ENCODE measurements around the gene UBE3B.

The UBE3B gene

DNA sequence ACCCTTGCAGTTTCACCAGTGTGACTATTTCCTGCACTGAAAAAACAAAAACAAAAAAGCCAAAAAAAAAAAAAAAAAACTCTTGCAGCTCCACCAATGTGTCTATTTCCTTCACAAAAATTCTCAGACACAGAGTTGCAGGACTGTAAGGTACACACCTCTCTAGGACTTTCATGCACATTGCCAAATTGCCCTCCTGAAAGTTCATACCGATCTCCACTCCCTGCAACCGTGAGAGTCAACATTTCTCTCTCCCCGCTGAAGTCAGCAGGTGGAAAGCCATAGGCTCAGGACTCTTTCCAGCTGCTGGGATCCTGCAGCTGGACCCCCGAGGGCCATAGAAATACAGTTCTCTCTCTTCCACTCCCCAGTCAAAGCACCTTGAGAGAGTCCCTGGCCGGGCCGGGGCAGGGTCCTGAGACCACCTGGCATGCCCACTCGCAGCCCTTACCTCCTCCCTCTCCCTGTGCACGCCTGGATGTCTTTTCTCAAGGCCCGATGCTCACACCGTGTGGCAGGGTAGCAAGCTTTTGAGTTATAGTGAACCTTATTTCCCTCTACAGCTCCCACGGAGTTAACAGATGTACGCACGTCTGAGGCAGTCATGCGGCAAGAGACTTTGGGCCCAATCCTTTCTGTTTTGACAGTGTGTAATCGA, 72.3 kb downstream of the UBE3B start:
- H3K79me2 ChIP-seq (ENCODE audit: control insufficient read depth, insufficient read depth, low read length, poor library complexity), result no peaks in the 10 kb centered on the region
- no peak overlapping the region for H3K23ac ChIP-seq (ENCODE audit: low read length)
- H3K18ac ChIP-seq (ENCODE audit: low read length), result no peak overlapping the region
- H2BK5ac ChIP-seq (ENCODE audit: low read depth, low read length, poor library complexity), result no peak overlapping the region
- no CpG with 5 or more reads among the region's 15 CpGs for WGBS (ENCODE audit: extremely low coverage, insufficient coverage, insufficient read length)
- no peak overlapping the region for H2AK5ac ChIP-seq (ENCODE audit: low read length)
- no peak overlapping the region for H4K91ac ChIP-seq (ENCODE audit: low read depth, low read length)
- H3K4me2 ChIP-seq (ENCODE audit: low read length), result no peak overlapping the region
- no peaks in the 10 kb centered on the region for H3K9me3 ChIP-seq (ENCODE audit: insufficient read depth, low read depth, low read length)
- H3K27ac ChIP-seq (ENCODE audit: low read depth, low read length), result no peak overlapping the region
- DNase-seq, result no peak
- H2BK120ac ChIP-seq (ENCODE audit: insufficient read depth, low read length, poor library complexity), result no peak overlapping the region
- no peak overlapping the region for H3K14ac ChIP-seq (ENCODE audit: low read length)
- H3K4me3 ChIP-seq (ENCODE audit: low read depth, low read length), result no peak overlapping the region
- no peaks in the 10 kb centered on the region for H3K36me3 ChIP-seq (ENCODE audit: control insufficient read depth in 1 of 2, insufficient read depth in 2 of 2, low read length in 2 of 2)
- no peak overlapping the region for H3K4ac ChIP-seq (ENCODE audit: low read depth, low read length)
- no peak overlapping the region for H3K9ac ChIP-seq (ENCODE audit: low read length)
- no peak overlapping the region for H2BK12ac ChIP-seq (ENCODE audit: low read length)
- H4K8ac ChIP-seq (ENCODE audit: low read depth, low read length), result no peak overlapping the region
- no peaks in the 10 kb centered on the region for H3K79me1 ChIP-seq (ENCODE audit: low read length)
- H3K27me3 ChIP-seq (ENCODE audit: insufficient read depth, low read length), result no peaks in the 10 kb centered on the region
- H4K12ac ChIP-seq (ENCODE audit: low read depth, low read length), result no peak overlapping the region
- H2AFZ ChIP-seq (ENCODE audit: insufficient read depth, low read length, poor library complexity), result no peak overlapping the region
- H3K4me1 ChIP-seq (ENCODE audit: control insufficient read depth in 1 of 2, insufficient read depth in 2 of 2, low read length in 2 of 2), result peaks cover 0 to 3% of the 10 kb centered on the region in 2 experiments

DNA sequence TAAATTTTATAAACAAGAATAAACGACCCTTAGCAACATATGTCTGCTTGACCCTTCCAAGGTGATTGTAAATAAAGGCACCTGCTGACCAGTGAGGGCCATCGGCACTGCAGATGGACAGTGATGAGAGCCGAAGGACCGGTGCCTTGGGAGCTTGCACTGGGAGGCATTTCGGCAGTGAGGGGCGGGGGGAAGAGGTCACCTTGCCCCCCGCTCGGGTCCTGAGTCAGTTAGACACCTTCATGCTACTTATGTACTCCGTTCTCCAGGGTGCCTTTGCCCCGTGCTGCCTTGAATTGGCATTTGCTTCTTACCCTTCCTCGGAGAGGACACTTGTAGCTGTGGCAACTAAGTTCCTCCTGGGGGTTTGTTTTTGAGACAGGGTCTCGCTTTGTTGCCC, 72.8 kb downstream of the UBE3B start:
- no peak overlapping the region for H4K91ac ChIP-seq (ENCODE audit: low read depth, low read length)
- no peak overlapping the region for H4K12ac ChIP-seq (ENCODE audit: low read depth, low read length)
- no peak overlapping the region for H3K4me3 ChIP-seq (ENCODE audit: low read depth, low read length)
- no peak overlapping the region for H3K27ac ChIP-seq (ENCODE audit: low read depth, low read length)
- H3K4ac ChIP-seq (ENCODE audit: low read depth, low read length), result no peak overlapping the region
- no peak overlapping the region for H2BK5ac ChIP-seq (ENCODE audit: low read depth, low read length, poor library complexity)
- H3K9ac ChIP-seq (ENCODE audit: low read length), result no peak overlapping the region
- H3K9me3 ChIP-seq (ENCODE audit: insufficient read depth, low read depth, low read length), result no peaks in the 10 kb centered on the region
- no CpG with 5 or more reads among the region's 12 CpGs for WGBS (ENCODE audit: extremely low coverage, insufficient coverage, insufficient read length)
- no peak for DNase-seq
- no peaks in the 10 kb centered on the region for H3K27me3 ChIP-seq (ENCODE audit: insufficient read depth, low read length)
- H3K4me1 ChIP-seq (ENCODE audit: control insufficient read depth in 1 of 2, insufficient read depth in 2 of 2, low read length in 2 of 2), result peaks cover 0 to under 1% of the 10 kb centered on the region in 2 experiments
- H3K36me3 ChIP-seq (ENCODE audit: control insufficient read depth in 1 of 2, insufficient read depth in 2 of 2, low read length in 2 of 2), result no peaks in the 10 kb centered on the region
- no peak overlapping the region for H4K8ac ChIP-seq (ENCODE audit: low read depth, low read length)
- no peak overlapping the region for H2BK120ac ChIP-seq (ENCODE audit: insufficient read depth, low read length, poor library complexity)
- no peaks in the 10 kb centered on the region for H3K79me2 ChIP-seq (ENCODE audit: control insufficient read depth, insufficient read depth, low read length, poor library complexity)
- H2AFZ ChIP-seq (ENCODE audit: insufficient read depth, low read length, poor library complexity), result no peak overlapping the region
- H3K14ac ChIP-seq (ENCODE audit: low read length), result no peak overlapping the region
- no peak overlapping the region for H2BK12ac ChIP-seq (ENCODE audit: low read length)
- H3K4me2 ChIP-seq (ENCODE audit: low read length), result no peak overlapping the region
- no peak overlapping the region for H2AK5ac ChIP-seq (ENCODE audit: low read length)
- no peak overlapping the region for H3K23ac ChIP-seq (ENCODE audit: low read length)
- no peaks in the 10 kb centered on the region for H3K79me1 ChIP-seq (ENCODE audit: low read length)
- no peak overlapping the region for H3K18ac ChIP-seq (ENCODE audit: low read length)

DNA sequence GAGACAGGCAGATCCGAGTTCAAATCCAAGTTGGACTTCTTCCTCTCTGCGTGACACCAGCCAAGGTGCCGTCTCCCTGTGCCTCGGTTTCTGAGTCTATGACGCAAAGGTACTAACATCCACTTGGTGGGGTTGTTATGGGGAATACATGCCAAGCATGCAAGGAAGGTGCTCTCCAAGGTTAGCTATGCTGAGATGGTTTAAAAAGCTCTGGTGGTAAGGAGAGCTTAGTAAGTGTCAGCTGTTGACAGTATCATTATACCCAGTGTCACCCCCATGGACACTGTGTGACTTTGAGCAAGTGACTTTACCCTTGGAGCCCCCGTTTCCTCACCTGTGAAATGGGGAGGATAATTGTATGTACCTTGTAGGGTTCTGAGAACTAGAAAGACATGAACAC, 73.7 kb downstream of the UBE3B start:
- H3K4ac ChIP-seq (ENCODE audit: low read depth, low read length), result no peak overlapping the region
- H3K23ac ChIP-seq (ENCODE audit: low read length), result no peak overlapping the region
- no peaks in the 10 kb centered on the region for H3K9me3 ChIP-seq (ENCODE audit: insufficient read depth, low read depth, low read length)

DNA sequence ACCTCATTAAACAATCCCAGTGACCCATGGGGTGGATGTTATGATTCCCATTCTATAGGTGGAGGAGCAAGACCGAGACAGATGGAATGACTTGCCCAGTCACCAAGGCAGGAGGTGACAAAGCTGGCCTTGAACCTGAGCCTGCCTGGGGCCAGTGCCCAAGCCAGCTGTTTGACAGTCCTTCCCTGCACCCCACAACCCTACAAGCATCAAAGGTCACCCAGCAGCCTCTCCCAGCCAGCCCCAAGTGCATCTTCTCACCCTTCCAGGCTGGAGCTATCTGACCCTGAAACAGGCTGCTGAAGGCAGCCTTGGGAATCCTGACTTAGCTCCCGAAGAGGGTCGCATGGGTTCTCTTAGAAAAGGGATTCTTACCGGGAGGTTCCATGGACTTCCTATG, 75.5 kb downstream of the UBE3B start:
- H3K18ac ChIP-seq (ENCODE audit: low read length), result no peak overlapping the region
- H3K4me1 ChIP-seq (ENCODE audit: control insufficient read depth in 1 of 2, insufficient read depth in 2 of 2, low read length in 2 of 2), result peaks cover 0 to 2% of the 10 kb centered on the region in 2 experiments
- no peak overlapping the region for H2BK5ac ChIP-seq (ENCODE audit: low read depth, low read length, poor library complexity)
- no peak overlapping the region for H3K9ac ChIP-seq (ENCODE audit: low read length)
- no peak overlapping the region for H3K4me3 ChIP-seq (ENCODE audit: low read depth, low read length)
- no CpG with 5 or more reads among the region's 4 CpGs for WGBS (ENCODE audit: extremely low coverage, insufficient coverage, insufficient read length)
- no peak overlapping the region for H4K12ac ChIP-seq (ENCODE audit: low read depth, low read length)
- no peaks in the 10 kb centered on the region for H3K9me3 ChIP-seq (ENCODE audit: insufficient read depth, low read depth, low read length)
- peaks cover 0 to 2% of the 10 kb centered on the region in 2 experiments for H3K36me3 ChIP-seq (ENCODE audit: control insufficient read depth in 1 of 2, insufficient read depth in 2 of 2, low read length in 2 of 2)
- H3K79me2 ChIP-seq (ENCODE audit: control insufficient read depth, insufficient read depth, low read length, poor library complexity), result no peaks in the 10 kb centered on the region
- H2BK12ac ChIP-seq (ENCODE audit: low read length), result no peak overlapping the region
- no peak overlapping the region for H2AK5ac ChIP-seq (ENCODE audit: low read length)
- H3K4ac ChIP-seq (ENCODE audit: low read depth, low read length), result no peak overlapping the region
- H3K27me3 ChIP-seq (ENCODE audit: insufficient read depth, low read length), result no peaks in the 10 kb centered on the region
- H2BK120ac ChIP-seq (ENCODE audit: insufficient read depth, low read length, poor library complexity), result no peak overlapping the region
- no peak overlapping the region for H4K8ac ChIP-seq (ENCODE audit: low read depth, low read length)
- H3K23ac ChIP-seq (ENCODE audit: low read length), result no peak overlapping the region
- H3K4me2 ChIP-seq (ENCODE audit: low read length), result no peak overlapping the region
- DNase-seq, result no peak
- no peak overlapping the region for H4K91ac ChIP-seq (ENCODE audit: low read depth, low read length)
- H3K27ac ChIP-seq (ENCODE audit: low read depth, low read length), result no peak overlapping the region
- no peak overlapping the region for H3K14ac ChIP-seq (ENCODE audit: low read length)
- no peaks in the 10 kb centered on the region for H3K79me1 ChIP-seq (ENCODE audit: low read length)
- H2AFZ ChIP-seq (ENCODE audit: insufficient read depth, low read length, poor library complexity), result no peak overlapping the region

More for the DNA sequence above, 73.7 kb downstream of the UBE3B start:
- peaks cover 0 to 2% of the 10 kb centered on the region in 2 experiments for H3K4me1 ChIP-seq (ENCODE audit: control insufficient read depth in 1 of 2, insufficient read depth in 2 of 2, low read length in 2 of 2)
- no peak overlapping the region for H2AK5ac ChIP-seq (ENCODE audit: low read length)
- no peak overlapping the region for H2BK120ac ChIP-seq (ENCODE audit: insufficient read depth, low read length, poor library complexity)
- no peak overlapping the region for H3K4me2 ChIP-seq (ENCODE audit: low read length)
- no peak overlapping the region for H3K9ac ChIP-seq (ENCODE audit: low read length)
- H2BK5ac ChIP-seq (ENCODE audit: low read depth, low read length, poor library complexity), result no peak overlapping the region
- no peaks in the 10 kb centered on the region for H3K79me2 ChIP-seq (ENCODE audit: control insufficient read depth, insufficient read depth, low read length, poor library complexity)
- DNase-seq, result peak in 1 of 2 donors; percentile 1
- H3K79me1 ChIP-seq (ENCODE audit: low read length), result no peaks in the 10 kb centered on the region
- no peak overlapping the region for H4K91ac ChIP-seq (ENCODE audit: low read depth, low read length)
- H2AFZ ChIP-seq (ENCODE audit: insufficient read depth, low read length, poor library complexity), result no peak overlapping the region
- no peak overlapping the region for H2BK12ac ChIP-seq (ENCODE audit: low read length)
- no peak overlapping the region for H3K14ac ChIP-seq (ENCODE audit: low read length)
- H3K27me3 ChIP-seq (ENCODE audit: insufficient read depth, low read length), result no peaks in the 10 kb centered on the region
- no peak overlapping the region for H3K27ac ChIP-seq (ENCODE audit: low read depth, low read length)
- no peak overlapping the region for H4K12ac ChIP-seq (ENCODE audit: low read depth, low read length)
- no peak overlapping the region for H3K4me3 ChIP-seq (ENCODE audit: low read depth, low read length)
- H3K18ac ChIP-seq (ENCODE audit: low read length), result no peak overlapping the region
- no peaks in the 10 kb centered on the region for H3K36me3 ChIP-seq (ENCODE audit: control insufficient read depth in 1 of 2, insufficient read depth in 2 of 2, low read length in 2 of 2)
- WGBS (ENCODE audit: extremely low coverage, insufficient coverage, insufficient read length), result no CpG with 5 or more reads among the region's 6 CpGs
- no peak overlapping the region for H4K8ac ChIP-seq (ENCODE audit: low read depth, low read length)

Data from trophoblast cell (in vitro differentiated cells and primary cell).